ENCODE measurements around the gene KCNAB1. TPM values are rescaled to one million over a fixed set of nuclear protein-coding genes. Genes with fewer than 3 reads are reported as not detected.
A peak's percentile ranks its signal among the peaks of the same experiment; 100 is the strongest.

Gene KCNAB1
- total RNA-seq, 1 experiment from 2014 or later: 1.4 TPM

DNA sequence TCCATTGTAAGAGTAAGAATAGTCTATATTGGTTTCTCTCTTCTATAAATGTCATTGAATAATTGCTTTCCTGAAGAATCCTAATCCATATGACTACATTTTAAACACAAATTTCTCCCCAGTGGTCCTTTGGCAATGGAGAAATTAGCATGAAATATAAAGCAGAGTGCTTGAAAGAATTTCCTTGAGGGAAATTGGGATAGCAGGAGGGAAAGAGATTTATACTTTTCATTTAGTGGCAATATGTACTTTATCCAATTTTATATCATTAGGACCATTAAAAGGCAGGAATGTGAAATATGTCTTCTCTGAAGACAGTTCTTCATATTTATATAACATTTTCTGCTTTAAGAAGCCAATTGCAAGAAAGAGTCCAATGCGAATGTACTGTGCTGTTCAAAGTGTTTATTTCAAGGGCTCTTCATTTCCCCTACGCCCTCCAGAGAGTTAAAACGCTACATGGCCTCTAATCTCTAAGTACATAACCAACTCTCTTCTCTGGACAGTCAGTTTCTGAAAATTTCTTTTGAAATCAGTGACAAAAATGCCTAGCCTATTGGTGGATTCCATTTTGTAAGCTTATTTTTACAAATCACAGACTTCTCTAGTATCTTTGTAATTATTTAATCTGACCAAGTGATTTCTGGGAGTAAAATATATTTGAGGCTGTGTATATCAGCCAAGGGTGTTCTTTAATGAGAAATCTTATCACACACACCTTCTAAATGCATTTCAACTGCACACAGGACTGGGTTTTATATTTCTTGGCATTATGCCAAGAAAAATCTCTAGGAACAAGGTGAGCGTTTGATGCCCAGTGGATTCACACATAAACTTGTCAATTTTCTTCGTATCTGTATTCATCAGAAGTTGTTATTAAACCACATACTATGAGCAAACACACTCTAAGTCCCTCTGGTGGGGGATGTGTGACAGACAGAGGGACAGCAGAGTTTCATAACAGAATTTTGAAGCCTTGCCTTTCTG, 51.2 kb downstream of the KCNAB1 start:
- intact Hi-C loops (cut with micrococcal nuclease; ENCODE audit: unreplicated experiment): loop anchor here (5.0 kb wide), 1 partner anchor 336 kb away; no protein-coding TSS in a partner anchor

GRCh38 chr3:156172536-156172935, 52.2 kb downstream of the KCNAB1 start:
- H3K79me2 ChIP-seq (ENCODE audit: low read depth): no peaks in the 10 kb centered on the region
- no peaks in the 10 kb centered on the region for H3K27me3 ChIP-seq (ENCODE audit: insufficient read depth, low read depth)
- BruUV-seq (replicated peaks): no TSS peak
- H3K9me2 ChIP-seq (ENCODE audit: insufficient read depth): no peaks in the 10 kb centered on the region
- no peaks in the 10 kb centered on the region for H3F3A ChIP-seq (ENCODE audit: insufficient read depth, low read depth)
- TF ChIP-seq CTCF (conservative IDR thresholded peaks at IDR 0.05) (no peak), EZH2 (IDR thresholded peaks at IDR 0.05; ENCODE audit: low read depth) (no peak)
- ChIA-PET POLR2A (ENCODE audit: unreplicated experiment) (no interaction called here), CTCF (no interaction called here)
- no peak for DNase-seq
- H3K4me3 ChIP-seq: no peak overlapping the region
- no peaks in the 10 kb centered on the region for H4K20me1 ChIP-seq (ENCODE audit: insufficient read depth)
- intact Hi-C loops (cut with micrococcal nuclease; ENCODE audit: unreplicated experiment): loop anchor here (5.0 kb wide), 1 partner anchor 335 kb away; no protein-coding TSS in a partner anchor
- H3K36me3 ChIP-seq (ENCODE audit: low read depth): no peaks in the 10 kb centered on the region
- no peak overlapping the region for H2AFZ ChIP-seq
- no peak overlapping the region for H3K4me2 ChIP-seq
- no peaks in the 10 kb centered on the region for H3K4me1 ChIP-seq (replicated peaks; ENCODE audit: insufficient read depth)
- H3K9me3 ChIP-seq (ENCODE audit: insufficient read depth, low read depth): no peaks in the 10 kb centered on the region
- H3K27ac ChIP-seq: no peak overlapping the region

More for the DNA sequence above, 51.2 kb downstream of the KCNAB1 start:
- no peaks in the 10 kb centered on the region for H3K27me3 ChIP-seq (ENCODE audit: insufficient read depth, low read depth)
- no peak overlapping the region for H3K4me3 ChIP-seq
- no peak overlapping the region for H3K4me2 ChIP-seq
- no peaks in the 10 kb centered on the region for H3K9me2 ChIP-seq (ENCODE audit: insufficient read depth)
- no peaks in the 10 kb centered on the region for H3K79me2 ChIP-seq (ENCODE audit: low read depth)
- TF ChIP-seq EZH2 (IDR thresholded peaks at IDR 0.05; ENCODE audit: low read depth) (no peak), CTCF (conservative IDR thresholded peaks at IDR 0.05) (no peak)
- no peak for DNase-seq
- CTCF ChIA-PET: no interaction called here
- H3K4me1 ChIP-seq (replicated peaks; ENCODE audit: insufficient read depth): no peaks in the 10 kb centered on the region
- no peaks in the 10 kb centered on the region for H3K36me3 ChIP-seq (ENCODE audit: low read depth)
- BruUV-seq (replicated peaks): no TSS peak
- no peaks in the 10 kb centered on the region for H3K9me3 ChIP-seq (ENCODE audit: insufficient read depth, low read depth)
- no peak overlapping the region for H3K27ac ChIP-seq
- H4K20me1 ChIP-seq (ENCODE audit: insufficient read depth): no peaks in the 10 kb centered on the region
- POLR2A ChIA-PET (ENCODE audit: unreplicated experiment): no interaction called here
- H3F3A ChIP-seq (ENCODE audit: insufficient read depth, low read depth): no peaks in the 10 kb centered on the region
- no peak overlapping the region for H2AFZ ChIP-seq

DNA sequence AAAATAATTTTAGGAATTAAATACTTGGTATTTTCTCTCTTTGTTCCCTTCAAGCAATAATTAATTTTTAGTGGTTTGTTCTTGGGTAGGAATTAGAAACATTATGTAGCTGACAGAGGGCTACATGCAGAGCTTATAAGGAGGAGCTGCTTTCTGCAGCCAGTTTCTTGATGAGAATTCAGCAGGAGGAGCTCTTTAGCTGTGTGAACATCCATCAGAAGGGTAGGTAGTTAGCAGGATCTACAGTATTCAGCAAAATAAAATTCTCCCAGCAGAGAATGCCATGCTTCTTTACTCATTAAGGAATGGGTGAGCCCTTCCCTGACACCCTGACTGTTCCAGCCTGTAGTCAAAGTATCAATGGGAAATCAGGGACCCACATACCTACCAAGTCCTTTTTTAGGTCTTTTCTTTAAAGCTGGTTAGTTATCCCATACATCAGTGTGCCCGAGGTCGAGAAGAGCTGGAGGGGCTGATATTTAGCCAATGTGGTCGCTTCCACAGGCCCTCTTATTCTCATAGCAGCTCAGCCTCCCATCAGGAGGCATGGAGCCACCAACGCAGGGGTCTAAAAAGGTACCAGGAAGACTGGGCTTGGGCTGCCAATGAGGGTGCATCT, 54.0 kb downstream of the KCNAB1 start:
- Histone ChIP-seq H4K20me1 (ENCODE audit: insufficient read depth) (no peaks in the 10 kb centered on the region), H3K27me3 (ENCODE audit: insufficient read depth, low read depth) (no peaks in the 10 kb centered on the region), H3K27ac (no peak overlapping the region), H3K4me1 (replicated peaks; ENCODE audit: insufficient read depth) (no peaks in the 10 kb centered on the region), H3K36me3 (ENCODE audit: low read depth) (no peaks in the 10 kb centered on the region), H3K4me2 (0 out of 2 replicates have a peak overlapping the region, but pooled peaks have one; percentile 13), H3K9me2 (ENCODE audit: insufficient read depth) (no peaks in the 10 kb centered on the region), H2AFZ (no peak overlapping the region), H3K79me2 (ENCODE audit: low read depth) (no peaks in the 10 kb centered on the region), H3K4me3 (no peak overlapping the region), H3K9me3 (ENCODE audit: insufficient read depth, low read depth) (no peaks in the 10 kb centered on the region), H3F3A (ENCODE audit: insufficient read depth, low read depth) (no peaks in the 10 kb centered on the region)
- BruUV-seq (replicated peaks): no TSS peak
- ChIA-PET POLR2A (ENCODE audit: unreplicated experiment) (interaction anchor here (0.7 kb wide), 1 partner anchor 459 kb away, joined by 5 read pairs; no protein-coding TSS in a partner anchor), CTCF (interaction anchor here (0.6 to 1.2 kb wide), 4 partner anchors 80 to 336 kb away, joined by 3 to 5 read pairs (median 4); no protein-coding TSS in a partner anchor)
- no peak for DNase-seq
- intact Hi-C loops (cut with micrococcal nuclease; ENCODE audit: unreplicated experiment): loop anchor here (5.0 kb wide), 1 partner anchor 333 kb away; no protein-coding TSS in a partner anchor
- TF ChIP-seq CTCF (conservative IDR thresholded peaks at IDR 0.05) (0 out of 2 replicates have a peak, but pooled peaks have one; percentile 45), EZH2 (IDR thresholded peaks at IDR 0.05; ENCODE audit: low read depth) (no peak)

All from PC-9 (cell line).